Dendritic cell treated with granulocyte-macrophage colony-stimulating factor and Interleukin-4, amounts not matched to agents 40 ng/mL and 50 ng/mL, for 4 days (primary cell): ENCODE measurements around the gene GDF9.

Experiments used
- H3K27ac Mint-ChIP-seq: one replicate; pipeline ENCODE4 v1.8.0; 2022; ENCODE audit warnings: mild to moderate bottlenecking, mixed read lengths
- H3K27me3 Mint-ChIP-seq: one replicate; pipeline ENCODE4 v1.8.0; 2022; ENCODE audit warnings: mild to moderate bottlenecking, mixed read lengths
- H3K36me3 Mint-ChIP-seq: one replicate; pipeline ENCODE4 v1.8.0; 2022; ENCODE audit warnings: low read depth, mixed read lengths
- H3K4me1 Mint-ChIP-seq: one replicate; pipeline ENCODE4 v1.8.0; 2022; ENCODE audit warnings: low read depth, mixed read lengths
- H3K4me3 Mint-ChIP-seq: one replicate; pipeline ENCODE4 v1.8.0; 2022; ENCODE audit warnings: mild to moderate bottlenecking, moderate library complexity, mixed read lengths
- H3K9me3 Mint-ChIP-seq: one replicate; pipeline ENCODE4 v1.8.0; 2022; ENCODE audit warnings: mixed read lengths
- intact Hi-C: fragments of 100-400 bp; cut with micrococcal nuclease; formaldehyde crosslinking; loops from one replicate; pipeline ENCODE4 v1.15.0; 2022

The GDF9 gene

DNA sequence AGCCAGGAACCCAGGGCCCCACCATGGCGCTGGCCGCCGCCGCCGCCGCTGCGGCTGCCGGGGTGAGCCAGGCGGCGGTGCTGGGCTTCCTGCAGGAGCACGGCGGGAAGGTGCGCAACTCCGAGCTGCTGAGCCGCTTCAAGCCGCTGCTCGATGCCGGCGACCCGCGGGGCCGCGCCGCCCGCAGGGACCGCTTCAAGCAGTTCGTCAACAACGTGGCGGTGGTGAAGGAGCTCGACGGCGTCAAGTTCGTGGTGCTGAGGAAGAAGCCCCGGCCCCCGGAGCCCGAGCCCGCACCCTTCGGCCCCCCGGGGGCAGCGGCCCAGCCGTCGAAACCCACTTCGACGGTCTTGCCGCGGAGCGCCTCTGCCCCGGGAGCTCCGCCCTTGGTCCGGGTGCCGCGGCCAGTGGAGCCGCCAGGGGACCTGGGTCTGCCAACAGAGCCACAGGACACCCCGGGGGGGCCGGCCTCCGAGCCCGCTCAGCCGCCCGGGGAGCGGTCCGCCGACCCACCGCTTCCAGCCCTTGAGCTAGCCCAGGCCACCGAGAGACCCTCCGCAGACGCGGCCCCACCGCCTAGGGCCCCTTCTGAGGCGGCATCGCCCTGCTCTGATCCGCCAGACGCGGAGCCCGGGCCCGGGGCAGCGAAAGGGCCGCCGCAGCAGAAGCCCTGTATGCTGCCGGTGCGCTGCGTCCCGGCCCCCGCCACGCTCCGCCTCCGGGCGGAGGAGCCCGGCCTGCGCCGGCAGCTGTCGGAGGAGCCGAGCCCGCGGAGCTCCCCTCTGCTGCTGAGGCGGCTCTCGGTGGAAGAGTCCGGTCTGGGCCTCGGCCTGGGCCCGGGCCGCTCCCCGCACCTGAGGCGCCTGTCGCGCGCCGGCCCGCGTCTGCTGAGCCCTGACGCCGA is 52.4 kb downstream of the GDF9 start:
- Mint-ChIP-seq H3K9me3 (no peaks in the 10 kb centered on the region), H3K4me3 (peak overlapping the region; percentile 61), H3K27ac (no peak overlapping the region), H3K27me3 (peaks cover 61% of the 10 kb centered on the region), H3K4me1 (peaks cover 10% of the 10 kb centered on the region), H3K36me3 (no peaks in the 10 kb centered on the region)
- intact Hi-C loops, result loop anchor here (5.0 kb wide), 1 partner anchor 37 kb away; the partner anchor contains the start of gene SEPTIN8

DNA sequence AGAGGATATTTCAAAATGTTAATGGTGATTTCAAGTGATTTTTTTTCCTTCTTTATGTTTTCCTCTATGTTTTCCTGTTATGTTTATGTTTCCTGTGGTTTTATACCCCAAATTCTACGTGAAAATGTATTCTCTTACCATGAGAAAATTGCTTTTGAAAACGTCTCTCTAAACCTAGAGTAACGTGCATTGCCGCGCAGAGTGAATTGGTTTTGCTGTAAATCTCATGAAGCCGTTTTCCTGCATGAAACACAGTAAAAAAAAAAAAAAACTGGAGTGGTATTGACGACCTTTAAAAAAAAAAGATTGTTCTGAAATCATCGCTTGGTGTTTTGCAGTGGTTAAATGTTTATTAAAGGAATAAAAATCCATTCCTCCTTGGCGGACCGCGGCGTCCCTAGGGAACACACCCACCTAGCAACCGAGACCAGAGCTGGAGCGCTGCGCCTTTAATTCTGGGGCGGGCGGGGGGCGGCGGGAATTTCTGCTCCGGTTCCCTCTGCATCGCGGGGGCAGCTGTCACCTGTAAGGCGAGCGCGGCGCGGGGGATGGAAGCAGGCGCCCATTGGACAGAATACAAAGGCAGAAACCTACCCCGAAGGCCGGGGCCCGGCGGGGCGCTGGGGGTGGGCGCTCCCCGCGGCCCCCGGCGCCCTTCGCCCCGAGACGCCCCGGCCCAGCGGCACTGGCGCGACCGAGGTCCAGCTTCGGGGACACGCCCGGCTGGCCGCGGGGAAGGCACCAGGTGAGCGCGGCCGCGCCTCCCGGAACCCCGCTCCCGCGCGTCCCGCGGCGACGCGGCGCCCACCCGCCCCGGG is 53.3 kb downstream of the GDF9 start, which contains the start of gene SOWAHA:
Gene SOWAHA (plus strand): TSS at position 522 of the 818 bp plus-strand sequence. CDS start 320 bp downstream, outside the sequence.
- Mint-ChIP-seq H3K9me3 (no peaks in the 10 kb centered on the region), H3K36me3 (no peaks in the 10 kb centered on the region), H3K4me1 (peaks cover 10% of the 10 kb centered on the region), H3K4me3 (peak within 1 kb of the TSS; percentile 61), H3K27me3 (peaks cover 58% of the 10 kb centered on the region), H3K27ac (no peak within 1 kb of the TSS)
- intact Hi-C loops, result loop anchor here (5.0 kb wide), 1 partner anchor 36 kb away; the partner anchor contains the start of gene SEPTIN8

DNA sequence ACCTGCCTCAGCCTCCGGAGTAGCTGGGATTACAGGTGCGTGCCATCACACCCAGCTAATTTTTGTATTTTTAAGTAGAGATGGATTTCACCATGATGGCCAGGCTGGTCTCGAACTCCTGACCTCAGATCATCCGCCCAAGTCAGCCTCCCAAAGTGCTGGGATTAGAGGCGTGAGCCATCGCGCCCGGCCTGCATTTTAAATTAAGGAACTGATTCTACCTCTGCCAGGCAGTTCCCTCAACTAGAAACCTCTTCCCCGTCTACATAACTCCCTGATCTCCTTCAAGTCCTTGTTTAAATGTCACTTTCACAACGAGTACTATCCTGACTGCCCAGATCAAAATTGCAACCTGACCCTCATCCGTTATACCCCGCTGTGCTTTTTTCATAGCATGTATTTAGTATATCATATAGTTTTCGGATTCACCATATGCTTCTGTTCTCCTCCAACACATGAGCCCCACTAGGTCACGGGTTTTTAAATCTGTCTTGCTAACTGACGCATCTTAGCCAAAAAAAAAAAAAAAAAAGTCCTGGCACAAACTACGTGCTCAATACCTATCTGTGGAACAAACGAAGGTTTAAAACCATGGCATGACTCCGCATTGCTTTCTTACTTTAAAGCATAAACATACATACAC is 54.0 kb downstream of the GDF9 start:
- Mint-ChIP-seq H3K27ac (no peak overlapping the region), H3K4me3 (peak overlapping the region; percentile 52), H3K4me1 (peaks cover 10% of the 10 kb centered on the region), H3K9me3 (no peaks in the 10 kb centered on the region), H3K27me3 (peaks cover 61% of the 10 kb centered on the region), H3K36me3 (no peaks in the 10 kb centered on the region)
- intact Hi-C loops, result loop anchor here (5.0 kb wide), 1 partner anchor 35 kb away; the partner anchor contains the start of gene SEPTIN8
